Activated T-cell treated with anti-CD3 and anti-CD28 coated beads, Interleukin-2, amount 50 U/mL, for 4 hours (primary cell): ENCODE results near the gene OSCP1. TPM values are rescaled to one million over a fixed set of nuclear protein-coding genes. Genes with fewer than 3 reads are reported as not detected.

Experiments used
- ATAC-seq, 2 donors: fragments of 200-7000 bp; cut with Tn5 transposase; one replicate each; pipeline ENCODE4 v1.10.0; 2021
- DNase-seq: peaks from one replicate; pipeline ENCODE4 v3.0.0-alpha.2; 2020
- H3K27me3 Mint-ChIP-seq: one replicate; pipeline ENCODE4 v1.8.0; 2021; ENCODE audit warnings: low read depth, mixed read lengths
- H3K36me3 Mint-ChIP-seq: one replicate; pipeline ENCODE4 v1.8.0; 2022; ENCODE audit warnings: mixed read lengths; ENCODE audit not compliant: insufficient read depth
- H3K4me1 Mint-ChIP-seq: one replicate; pipeline ENCODE4 v1.8.0; 2021; ENCODE audit warnings: low read depth, mixed read lengths
- H3K4me3 Mint-ChIP-seq: one replicate; pipeline ENCODE4 v1.8.0; 2021; ENCODE audit warnings: mild to moderate bottlenecking, moderate library complexity, mixed read lengths
- H3K9me3 Mint-ChIP-seq: one replicate; pipeline ENCODE4 v1.8.0; 2021; ENCODE audit warnings: mixed read lengths
- total RNA-seq, 3 donors: library from RNA; stranded (reverse); gene quantifications; one replicate each; pipeline ENCODE4 v1.2.1, GENCODE V29; 2021

The OSCP1 gene
- total RNA-seq, 3 donors from 2014 or later, result 0.61 to 1.8 (median 1.5) TPM

DNA sequence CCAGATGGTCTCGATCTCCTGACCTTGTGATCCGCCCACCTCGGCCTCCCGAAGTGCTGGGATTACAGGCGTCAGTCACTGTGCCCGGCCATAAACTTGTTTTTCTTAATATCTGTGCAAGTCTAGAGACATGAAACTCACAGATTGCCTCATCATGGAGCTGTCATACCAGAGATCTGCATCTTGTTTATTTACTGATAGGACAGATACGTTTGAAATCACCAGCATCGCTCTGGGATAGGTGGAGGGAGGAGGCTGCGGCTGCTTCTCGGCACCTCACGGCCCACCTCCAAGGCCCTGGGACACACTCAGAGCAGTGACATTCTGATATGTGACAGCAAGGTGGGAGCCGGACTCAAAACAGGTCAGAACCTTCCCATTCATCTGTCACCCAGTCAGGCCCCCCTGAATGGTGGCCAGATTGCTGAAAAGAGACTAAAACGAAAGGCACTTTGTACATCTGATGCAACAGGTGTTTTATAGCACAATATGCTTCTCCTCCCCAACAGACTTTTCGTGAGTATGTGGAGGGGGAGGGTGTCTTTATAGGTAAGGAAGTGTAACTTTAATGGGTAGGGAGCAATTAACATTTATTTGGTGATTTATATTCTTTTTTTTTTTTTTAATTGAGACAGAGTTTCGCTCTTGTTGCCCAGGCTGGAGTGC lies 34.5 kb downstream of the OSCP1 start:
- no peaks in the 10 kb centered on the region for H3K27me3 Mint-ChIP-seq
- no peak for ATAC-seq
- no peaks in the 10 kb centered on the region for H3K9me3 Mint-ChIP-seq
- H3K36me3 Mint-ChIP-seq, result no peaks in the 10 kb centered on the region
- H3K4me3 Mint-ChIP-seq, result no peak overlapping the region
- H3K4me1 Mint-ChIP-seq, result peaks cover 26% of the 10 kb centered on the region
- DNase-seq, result no peak

DNA sequence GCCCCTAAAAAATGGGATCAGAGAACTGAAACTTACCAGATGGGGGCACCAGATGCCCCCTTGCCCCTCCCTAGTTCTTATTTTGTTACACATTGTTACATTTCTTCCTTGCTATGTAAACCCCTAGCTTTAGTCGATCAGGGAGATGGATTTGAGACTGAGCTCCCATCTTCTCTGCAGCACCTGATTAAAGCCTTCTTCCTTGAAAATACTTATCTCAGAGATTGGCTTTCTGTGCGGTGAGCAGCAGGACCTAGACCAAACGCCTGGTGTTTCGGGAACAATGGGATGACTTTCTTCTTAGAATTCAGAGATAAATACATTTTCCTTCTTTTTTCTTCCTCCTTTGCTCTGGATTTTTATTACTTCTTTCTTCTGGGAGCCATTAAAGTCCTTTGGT lies 35.9 kb downstream of the OSCP1 start:
- no peak for ATAC-seq
- DNase-seq, result no peak
- no peak overlapping the region for H3K4me3 Mint-ChIP-seq
- H3K27me3 Mint-ChIP-seq, result no peaks in the 10 kb centered on the region
- peaks cover 15% of the 10 kb centered on the region for H3K4me1 Mint-ChIP-seq
- no peaks in the 10 kb centered on the region for H3K36me3 Mint-ChIP-seq
- H3K9me3 Mint-ChIP-seq, result no peaks in the 10 kb centered on the region

DNA sequence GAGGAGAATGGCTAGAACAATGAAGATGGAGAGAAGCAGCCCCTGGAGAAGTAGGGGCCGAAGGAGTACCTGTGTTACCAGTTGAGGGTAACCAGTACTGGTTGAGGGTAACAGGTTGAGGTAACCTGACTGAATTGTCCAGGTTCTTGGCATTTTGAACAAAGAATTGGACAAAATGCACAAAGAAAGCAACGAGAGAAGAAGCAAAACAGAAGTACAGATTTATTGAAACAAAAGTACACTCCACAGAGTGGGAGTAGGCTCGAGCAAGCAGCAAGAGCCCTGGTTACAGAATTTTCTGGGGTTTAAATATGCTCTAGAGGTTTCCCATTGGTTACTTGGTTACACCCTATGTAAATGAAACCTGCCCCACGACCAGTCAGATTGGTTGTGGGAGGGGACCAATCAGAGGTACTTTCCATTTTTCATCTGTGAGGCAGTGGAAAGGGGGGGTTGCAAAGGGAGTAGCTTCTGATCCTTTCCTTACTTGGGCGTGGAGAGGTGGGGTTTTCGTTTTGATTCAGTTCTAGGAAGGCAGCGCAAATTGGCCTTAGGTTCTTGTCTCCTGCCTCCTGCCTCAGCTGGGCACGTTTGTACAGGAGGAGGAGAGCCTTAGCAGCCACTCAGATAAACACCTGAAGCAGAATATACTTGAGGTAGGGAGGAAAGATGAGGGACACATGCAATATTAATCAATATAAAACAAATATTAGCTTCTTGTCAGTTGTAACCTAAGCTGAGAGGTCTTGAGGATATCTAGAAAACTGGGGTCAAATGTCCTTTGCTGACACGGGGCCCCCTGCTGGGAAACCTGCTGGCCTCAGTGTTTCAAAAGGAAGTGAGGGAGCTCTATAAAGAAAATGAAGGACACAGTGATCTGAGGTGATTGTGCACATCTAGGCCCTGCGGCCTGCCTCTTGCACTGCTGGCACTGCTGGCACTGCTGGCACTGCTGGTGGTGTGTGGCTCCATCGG lies 38.3 kb downstream of the OSCP1 start:
- Mint-ChIP-seq H3K4me3 (no peak overlapping the region), H3K27me3 (no peaks in the 10 kb centered on the region), H3K36me3 (no peaks in the 10 kb centered on the region), H3K4me1 (peaks cover 15% of the 10 kb centered on the region), H3K9me3 (no peaks in the 10 kb centered on the region)
- peak; percentile 97 to 98 for ATAC-seq
- DNase-seq, result no peak

DNA sequence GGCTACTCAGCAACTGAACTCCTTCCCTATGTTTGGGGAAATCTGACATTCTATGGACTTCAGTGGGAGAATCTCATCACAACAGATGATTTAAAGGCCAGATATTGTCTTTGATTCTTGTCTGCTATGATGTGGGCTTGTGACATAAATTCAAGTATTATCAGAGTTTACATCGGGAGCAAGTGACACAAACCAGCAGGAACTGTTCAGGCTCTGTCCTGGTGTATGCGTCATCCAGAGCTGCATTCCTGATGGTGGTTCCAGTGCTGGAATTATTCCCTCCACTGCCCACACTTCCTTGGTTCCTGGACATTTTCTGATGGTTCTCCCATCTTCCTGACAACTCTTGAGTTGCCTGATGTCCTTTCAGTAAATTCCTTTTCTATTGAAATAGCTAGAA lies 41.8 kb downstream of the OSCP1 start:
- ATAC-seq, result no peak
- no peak overlapping the region for H3K4me3 Mint-ChIP-seq

DNA sequence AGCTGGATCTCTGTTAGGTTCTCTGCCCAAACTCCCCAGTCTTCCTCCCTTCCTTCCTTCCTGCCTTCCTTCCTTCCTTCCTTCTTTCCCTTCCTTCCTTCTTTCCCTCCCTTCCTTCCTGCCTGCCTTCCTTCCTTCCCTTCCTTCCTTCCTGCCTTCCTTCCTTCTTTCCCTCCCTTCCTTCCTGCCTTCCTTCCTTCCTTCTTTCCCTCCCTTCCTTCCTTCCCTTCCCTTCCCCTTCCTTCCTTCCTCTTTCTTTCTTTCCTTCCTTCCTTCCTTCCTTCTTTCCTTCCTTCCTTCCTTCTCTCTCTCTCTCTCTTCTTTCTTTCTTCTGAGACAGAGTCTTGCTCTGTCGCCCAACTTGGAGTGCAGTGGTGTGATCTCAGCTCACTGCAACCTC lies 43.8 kb downstream of the OSCP1 start:
- H3K4me1 Mint-ChIP-seq, result peaks cover under 1% of the 10 kb centered on the region
- H3K36me3 Mint-ChIP-seq, result no peaks in the 10 kb centered on the region

More for the DNA sequence above, 41.8 kb downstream of the OSCP1 start:
- Mint-ChIP-seq H3K4me1 (peaks cover 14% of the 10 kb centered on the region), H3K36me3 (no peaks in the 10 kb centered on the region), H3K9me3 (no peaks in the 10 kb centered on the region), H3K27me3 (no peaks in the 10 kb centered on the region)
- no peak for DNase-seq

DNA sequence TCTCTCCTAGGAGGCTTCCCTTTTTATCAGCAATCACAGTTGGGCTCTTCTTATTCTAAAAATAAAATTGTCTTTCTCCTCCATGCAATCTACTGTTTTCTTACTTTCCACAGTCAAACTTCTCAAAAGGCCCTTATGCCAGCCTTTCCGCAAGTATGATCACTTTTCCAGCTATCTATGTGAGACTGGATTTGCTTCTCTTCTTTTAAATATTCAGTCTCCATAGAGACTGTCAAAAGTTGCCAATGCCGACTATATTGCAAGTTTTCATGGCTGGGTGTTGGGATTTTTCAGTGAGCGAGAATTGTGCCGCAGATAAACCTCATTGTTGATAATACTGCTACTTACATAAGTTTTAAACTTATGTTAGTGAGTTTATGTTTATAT lies 47.8 kb downstream of the OSCP1 start:
- no peak for ATAC-seq
- Mint-ChIP-seq H3K27me3 (no peaks in the 10 kb centered on the region), H3K9me3 (no peaks in the 10 kb centered on the region), H3K36me3 (no peaks in the 10 kb centered on the region), H3K4me1 (peaks cover 13% of the 10 kb centered on the region), H3K4me3 (no peak overlapping the region)
- DNase-seq, result no peak

More for the DNA sequence above, 43.8 kb downstream of the OSCP1 start:
- no peaks in the 10 kb centered on the region for H3K27me3 Mint-ChIP-seq
- no peaks in the 10 kb centered on the region for H3K9me3 Mint-ChIP-seq
- ATAC-seq (no peak), DNase-seq (no peak)
- no peak overlapping the region for H3K4me3 Mint-ChIP-seq

DNA sequence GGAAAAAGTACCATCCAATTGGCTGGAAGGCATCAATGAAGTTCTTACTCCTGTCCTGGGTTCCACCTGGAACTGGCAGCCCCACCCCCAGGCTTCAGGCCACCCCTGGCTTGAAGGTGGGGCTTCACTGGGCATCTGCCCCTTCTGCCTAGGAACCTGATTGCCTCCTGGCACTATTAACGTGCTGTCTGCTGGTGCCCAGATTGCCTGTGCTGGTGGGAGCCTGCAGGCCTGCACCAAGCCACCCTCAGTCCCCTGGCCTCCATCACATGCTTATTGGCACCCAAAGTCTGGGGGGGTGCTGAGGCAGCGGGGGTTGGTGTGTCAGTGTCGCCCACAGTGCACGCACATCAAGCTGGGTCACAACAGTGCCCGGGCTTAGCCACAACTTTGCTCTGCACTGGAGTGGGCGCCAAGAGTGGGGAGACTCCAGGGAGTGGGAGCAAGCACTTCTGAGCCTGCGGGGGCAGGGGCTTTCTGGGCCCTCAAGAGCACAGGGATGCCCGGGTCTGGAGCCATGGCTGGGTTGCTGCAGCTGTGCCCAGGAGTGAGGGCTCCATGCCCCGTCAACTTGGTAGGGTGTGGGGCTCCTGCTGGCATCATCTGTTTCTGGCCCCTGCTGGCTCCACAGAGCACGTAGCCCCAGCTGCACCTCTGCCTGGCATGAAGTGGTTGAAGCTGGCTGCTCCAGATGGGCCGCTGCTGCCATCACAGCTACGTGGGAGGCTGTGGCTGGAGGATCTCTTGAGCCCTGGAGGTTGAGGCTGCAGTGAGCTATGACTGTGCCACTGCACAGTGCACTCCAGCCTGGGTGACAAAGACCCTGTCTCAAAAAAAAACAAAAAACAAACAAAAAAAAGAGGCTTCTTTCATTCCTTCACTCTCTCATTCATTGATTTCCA lies 48.4 kb downstream of the OSCP1 start:
- H3K27me3 Mint-ChIP-seq, result no peaks in the 10 kb centered on the region
- no peaks in the 10 kb centered on the region for H3K36me3 Mint-ChIP-seq
- no peaks in the 10 kb centered on the region for H3K9me3 Mint-ChIP-seq
- H3K4me1 Mint-ChIP-seq, result peaks cover 17% of the 10 kb centered on the region
- DNase-seq (no peak), ATAC-seq (no peak)
- peak overlapping the region; percentile 37 for H3K4me3 Mint-ChIP-seq

DNA sequence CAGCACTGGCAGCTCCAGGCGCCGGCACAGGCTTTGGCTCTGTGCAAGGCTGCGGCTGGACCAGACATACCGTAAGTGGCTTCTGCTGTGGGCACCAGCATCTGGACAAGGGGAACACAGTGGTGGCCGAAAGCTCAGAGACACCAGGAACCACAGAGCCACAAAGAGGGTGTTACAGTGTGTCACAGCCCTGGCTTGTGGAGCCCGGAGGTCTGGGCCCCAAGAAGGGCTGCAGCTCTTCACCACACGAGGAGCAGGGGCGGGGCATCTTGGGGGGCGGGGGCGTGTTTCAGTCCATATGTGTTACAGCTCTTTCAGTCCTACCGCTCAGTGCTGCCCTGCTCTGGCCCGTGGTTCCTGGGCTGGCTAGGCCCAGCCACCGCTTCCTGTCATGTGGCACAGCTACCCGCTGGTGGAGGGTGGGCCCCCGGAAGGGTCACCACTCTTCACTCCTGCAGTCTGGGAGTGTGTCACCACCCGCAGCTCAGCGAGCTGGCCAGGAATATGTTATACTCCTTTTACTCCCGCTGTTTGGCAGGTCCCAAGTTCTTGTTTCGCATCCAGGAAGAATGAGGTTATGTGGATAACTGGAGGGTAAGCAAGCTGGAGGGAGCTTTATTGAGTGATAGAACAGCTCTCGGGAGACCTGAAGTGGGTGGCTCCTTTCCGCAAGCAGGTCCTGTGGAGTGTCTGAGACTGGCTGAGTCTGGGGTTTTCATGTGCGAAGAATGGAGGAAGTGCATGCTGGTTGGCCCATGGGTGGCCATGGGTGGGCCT lies 49.2 kb downstream of the OSCP1 start:
- ATAC-seq (peak; percentile 33 to 39), DNase-seq (no peak)
- Mint-ChIP-seq H3K36me3 (peaks cover 3% of the 10 kb centered on the region), H3K4me1 (peaks cover 24% of the 10 kb centered on the region), H3K27me3 (no peaks in the 10 kb centered on the region), H3K9me3 (no peaks in the 10 kb centered on the region), H3K4me3 (peak overlapping the region; percentile 37)

DNA sequence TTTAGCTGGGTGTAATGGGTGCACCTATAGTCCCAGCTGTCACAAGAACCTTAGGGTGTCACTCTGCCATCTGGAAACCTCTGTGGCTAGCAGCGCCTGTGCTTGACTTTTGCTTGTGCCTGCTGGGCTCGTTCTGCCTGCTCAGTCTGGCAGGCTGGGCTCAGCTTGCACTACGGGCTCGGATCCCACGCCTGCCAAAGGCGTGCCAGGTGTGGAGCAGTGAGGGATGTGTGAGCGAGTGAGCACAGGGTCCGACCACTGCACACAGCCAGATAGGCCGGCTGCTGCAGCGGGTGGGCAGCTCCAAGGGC lies 49.8 kb downstream of the OSCP1 start:
- DNase-seq (no peak), ATAC-seq (no peak)
- Mint-ChIP-seq H3K9me3 (no peaks in the 10 kb centered on the region), H3K4me1 (peaks cover 24% of the 10 kb centered on the region), H3K36me3 (peaks cover 3% of the 10 kb centered on the region), H3K4me3 (no peak overlapping the region), H3K27me3 (no peaks in the 10 kb centered on the region)

DNA sequence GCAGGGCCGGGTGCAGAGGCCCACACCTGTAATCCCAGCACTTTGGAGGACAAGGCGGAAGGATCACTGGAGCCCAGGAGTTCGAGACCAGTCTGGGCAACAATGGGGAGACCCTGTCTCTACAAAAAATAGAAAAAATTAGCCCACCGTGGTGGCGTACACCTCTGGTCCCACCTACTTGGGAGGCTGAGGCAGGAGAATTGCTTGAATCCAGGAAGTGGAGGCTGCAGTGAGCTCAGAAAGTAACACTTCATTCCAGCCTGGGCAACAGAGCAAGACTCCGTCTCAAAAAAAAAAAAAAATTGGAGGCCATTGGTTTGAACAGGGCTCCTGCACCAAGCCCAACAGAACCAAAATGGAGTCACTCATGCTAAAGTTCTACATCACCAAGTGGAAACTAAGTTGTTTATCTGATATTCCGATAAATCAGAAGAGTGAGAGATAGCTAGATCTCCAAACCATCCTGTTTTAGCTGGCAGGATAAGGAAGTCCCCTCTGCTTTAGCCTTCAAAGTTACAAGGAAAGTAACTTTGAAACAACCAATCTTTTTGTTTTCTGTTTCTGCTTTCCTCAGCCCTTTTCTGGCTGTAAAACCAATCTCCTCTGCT lies 51.8 kb downstream of the OSCP1 start:
- Mint-ChIP-seq H3K4me1 (peaks cover 28% of the 10 kb centered on the region), H3K9me3 (no peaks in the 10 kb centered on the region), H3K27me3 (no peaks in the 10 kb centered on the region), H3K36me3 (peaks cover 5% of the 10 kb centered on the region), H3K4me3 (peak overlapping the region; percentile 97)
- ATAC-seq (no peak), DNase-seq (no peak)

DNA sequence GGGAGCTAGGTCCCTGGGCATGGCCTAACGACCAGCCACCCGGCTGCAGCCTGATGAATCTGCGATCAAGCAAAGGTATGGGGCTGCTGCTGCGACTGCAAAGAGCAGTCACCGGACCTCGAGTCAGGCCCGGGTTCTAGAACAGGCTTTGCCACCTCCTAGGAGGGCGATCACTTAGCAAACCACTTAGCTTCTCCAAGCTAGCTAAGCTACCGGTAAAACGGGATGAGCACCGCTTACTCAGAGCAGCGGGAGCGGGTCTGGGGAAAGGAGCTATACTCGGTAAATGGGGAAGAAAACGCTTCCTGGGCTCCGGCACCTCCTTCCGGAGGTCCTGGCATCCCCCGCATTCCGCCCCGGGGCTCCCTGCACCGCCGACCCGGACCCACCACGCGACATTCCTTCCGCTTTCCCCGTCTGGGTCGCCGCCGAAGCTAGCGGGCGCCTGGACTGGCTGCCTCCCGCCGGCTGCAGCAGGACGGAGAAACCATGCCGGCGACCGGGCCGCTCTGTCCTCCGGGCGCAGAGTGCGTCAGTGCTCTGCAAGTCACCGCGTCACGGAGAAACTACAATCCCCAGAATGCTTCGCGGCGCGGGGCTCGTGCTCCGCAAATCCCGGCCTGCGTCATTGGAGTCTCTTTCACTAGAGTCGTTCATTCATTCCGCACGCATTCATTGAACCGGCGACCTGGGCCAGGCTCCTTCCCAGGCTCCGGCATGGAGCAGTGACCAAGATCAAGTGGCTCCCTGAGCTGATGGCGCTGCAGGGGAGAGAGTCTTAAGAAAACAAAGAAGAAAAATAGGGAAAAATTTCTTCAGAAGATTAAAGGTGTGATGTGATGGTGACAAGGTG lies 52.6 kb downstream of the OSCP1 start, which contains the start of gene LSM10:
TSS of gene LSM10 (minus strand) at position 531 of the 853 bp plus-strand sequence. CDS start 3,779 bp downstream, outside the sequence.
- peak; percentile 87 for DNase-seq
- Mint-ChIP-seq H3K9me3 (no peaks in the 10 kb centered on the region), H3K36me3 (peaks cover 8% of the 10 kb centered on the region), H3K4me3 (peak within 1 kb of the TSS; percentile 97), H3K4me1 (peaks cover 32% of the 10 kb centered on the region), H3K27me3 (no peaks in the 10 kb centered on the region)
- ATAC-seq, result peak; percentile 94

DNA sequence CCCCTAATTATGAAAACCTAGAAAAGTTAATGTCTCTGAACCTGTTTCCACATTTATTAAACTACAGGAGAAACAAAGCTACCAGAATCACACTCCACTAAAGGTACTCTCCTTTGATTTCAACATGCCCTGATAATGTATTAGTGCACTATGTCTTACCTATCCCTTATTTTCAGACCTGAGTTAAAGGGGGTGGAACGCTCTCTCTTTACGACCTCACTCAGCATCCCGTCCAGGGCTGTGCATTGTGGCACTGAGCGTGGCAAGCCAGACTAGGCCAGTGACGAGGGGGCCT lies 53.2 kb downstream of the OSCP1 start:
- DNase-seq (peak; percentile 21), ATAC-seq (peak; percentile 60 to 62)
- no peaks in the 10 kb centered on the region for H3K27me3 Mint-ChIP-seq
- H3K9me3 Mint-ChIP-seq, result no peaks in the 10 kb centered on the region
- peaks cover 32% of the 10 kb centered on the region for H3K4me1 Mint-ChIP-seq
- peaks cover 10% of the 10 kb centered on the region for H3K36me3 Mint-ChIP-seq
- H3K4me3 Mint-ChIP-seq, result peak overlapping the region; percentile 97

DNA sequence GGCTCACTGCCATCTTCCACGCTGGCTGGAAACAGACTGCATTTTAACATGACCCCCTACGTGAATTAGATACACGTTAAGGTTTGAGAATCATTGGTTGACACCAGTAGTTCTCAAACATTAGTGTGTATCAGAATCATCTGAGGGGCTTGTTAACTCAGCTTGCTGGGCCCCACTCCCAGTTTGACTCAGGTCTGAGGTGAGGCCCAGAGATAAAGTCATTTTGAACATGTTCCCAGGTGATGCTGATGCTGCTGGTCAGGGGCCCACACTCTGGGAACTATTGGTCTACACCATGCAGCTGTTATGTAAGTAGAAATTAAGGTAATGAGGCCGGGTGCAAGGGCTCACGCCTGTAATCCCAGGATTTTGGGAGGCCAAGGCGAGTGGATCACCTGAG lies 53.9 kb downstream of the OSCP1 start:
- H3K4me1 Mint-ChIP-seq, result peaks cover 33% of the 10 kb centered on the region
- H3K9me3 Mint-ChIP-seq, result no peaks in the 10 kb centered on the region
- peaks cover 14% of the 10 kb centered on the region for H3K36me3 Mint-ChIP-seq
- DNase-seq (no peak), ATAC-seq (no peak)
- no peaks in the 10 kb centered on the region for H3K27me3 Mint-ChIP-seq
- peak overlapping the region; percentile 97 for H3K4me3 Mint-ChIP-seq
